Measurements from ENCODE around the gene COL18A1.

The COL18A1 gene

DNA sequence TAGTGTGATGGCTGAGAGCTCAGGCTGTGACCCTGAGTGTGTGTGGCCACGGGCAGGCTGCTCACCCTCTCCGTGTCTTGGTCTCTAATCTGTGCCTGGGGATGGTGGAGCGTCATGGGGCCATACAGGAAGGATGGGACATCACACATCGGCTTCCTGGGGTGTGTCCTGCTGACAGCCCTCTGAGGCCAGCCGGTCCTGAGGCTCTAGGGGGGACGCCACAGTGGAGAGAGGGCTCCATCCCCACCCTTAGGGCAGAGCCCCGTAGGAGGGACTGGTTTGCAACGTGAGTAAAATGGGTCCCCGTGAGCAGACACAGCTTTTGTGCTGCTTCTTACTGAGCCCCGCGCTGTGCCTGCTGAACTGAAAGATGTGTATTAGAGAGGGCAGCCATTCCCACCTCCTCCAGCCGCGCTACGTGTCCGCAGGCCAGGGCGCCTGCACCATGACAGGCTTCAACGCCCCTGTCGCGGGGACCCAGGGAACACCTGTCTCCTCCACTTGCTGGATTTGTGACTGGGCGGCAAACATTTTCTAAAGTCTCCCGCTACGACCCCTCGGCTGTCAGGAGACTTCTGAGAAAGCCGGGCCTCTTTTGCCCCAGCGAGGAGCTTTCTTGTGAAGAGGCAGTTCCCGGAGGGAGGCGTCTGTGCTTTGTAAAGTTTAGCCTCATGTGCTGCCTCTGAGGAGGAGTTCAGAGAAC lies 8.1 kb downstream of the COL18A1 start:
- no peak for DNase-seq (ENCODE audit: low read depth)
- no peak for TF ChIP-seq MYC (IDR thresholded peaks at IDR 0.05; ENCODE audit: low read depth, low read length)
- TF ChIP-seq, protein P1, sequence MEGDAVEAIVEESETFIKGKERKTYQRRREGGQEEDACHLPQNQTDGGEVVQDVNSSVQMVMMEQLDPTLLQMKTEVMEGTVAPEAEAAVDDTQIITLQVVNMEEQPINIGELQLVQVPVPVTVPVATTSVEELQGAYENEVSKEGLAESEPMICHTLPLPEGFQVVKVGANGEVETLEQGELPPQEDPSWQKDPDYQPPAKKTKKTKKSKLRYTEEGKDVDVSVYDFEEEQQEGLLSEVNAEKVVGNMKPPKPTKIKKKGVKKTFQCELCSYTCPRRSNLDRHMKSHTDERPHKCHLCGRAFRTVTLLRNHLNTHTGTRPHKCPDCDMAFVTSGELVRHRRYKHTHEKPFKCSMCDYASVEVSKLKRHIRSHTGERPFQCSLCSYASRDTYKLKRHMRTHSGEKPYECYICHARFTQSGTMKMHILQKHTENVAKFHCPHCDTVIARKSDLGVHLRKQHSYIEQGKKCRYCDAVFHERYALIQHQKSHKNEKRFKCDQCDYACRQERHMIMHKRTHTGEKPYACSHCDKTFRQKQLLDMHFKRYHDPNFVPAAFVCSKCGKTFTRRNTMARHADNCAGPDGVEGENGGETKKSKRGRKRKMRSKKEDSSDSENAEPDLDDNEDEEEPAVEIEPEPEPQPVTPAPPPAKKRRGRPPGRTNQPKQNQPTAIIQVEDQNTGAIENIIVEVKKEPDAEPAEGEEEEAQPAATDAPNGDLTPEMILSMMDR (IDR thresholded peaks at IDR 0.05; ENCODE audit: low read depth, low read length), result no peak
- no peak for TF ChIP-seq POLR2A (IDR thresholded peaks at IDR 0.05; ENCODE audit: extremely low read depth, insufficient read length)
- TF ChIP-seq, protein P2, sequence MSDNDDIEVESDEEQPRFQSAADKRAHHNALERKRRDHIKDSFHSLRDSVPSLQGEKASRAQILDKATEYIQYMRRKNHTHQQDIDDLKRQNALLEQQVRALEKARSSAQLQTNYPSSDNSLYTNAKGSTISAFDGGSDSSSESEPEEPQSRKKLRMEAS (IDR thresholded peaks at IDR 0.05; ENCODE audit: low read depth, low read length), result no peak
- no peak overlapping the region for H3K4me3 ChIP-seq (ENCODE audit: low read depth, low read length)

DNA sequence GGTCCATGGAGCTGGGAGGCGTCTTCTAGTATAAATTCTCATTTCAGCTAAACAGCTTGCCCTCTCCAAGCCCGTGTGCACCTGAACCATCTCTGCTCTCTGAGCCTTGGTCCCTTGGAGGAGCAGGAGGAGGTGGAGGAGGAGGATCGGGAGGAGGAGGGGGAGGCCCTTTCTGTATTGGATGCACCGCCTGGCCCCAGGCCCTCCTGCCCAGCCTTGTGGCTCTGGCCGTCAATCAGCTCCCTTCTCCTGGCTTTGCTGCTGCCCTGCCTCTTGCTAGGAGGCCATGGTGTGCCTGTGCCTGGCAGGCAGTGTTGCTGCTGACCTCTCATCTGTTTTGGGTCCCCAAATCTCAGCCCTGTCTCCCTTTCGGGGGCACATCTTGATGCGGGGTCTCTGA lies 9.0 kb downstream of the COL18A1 start:
- DNase-seq (ENCODE audit: low read depth), result no peak

DNA sequence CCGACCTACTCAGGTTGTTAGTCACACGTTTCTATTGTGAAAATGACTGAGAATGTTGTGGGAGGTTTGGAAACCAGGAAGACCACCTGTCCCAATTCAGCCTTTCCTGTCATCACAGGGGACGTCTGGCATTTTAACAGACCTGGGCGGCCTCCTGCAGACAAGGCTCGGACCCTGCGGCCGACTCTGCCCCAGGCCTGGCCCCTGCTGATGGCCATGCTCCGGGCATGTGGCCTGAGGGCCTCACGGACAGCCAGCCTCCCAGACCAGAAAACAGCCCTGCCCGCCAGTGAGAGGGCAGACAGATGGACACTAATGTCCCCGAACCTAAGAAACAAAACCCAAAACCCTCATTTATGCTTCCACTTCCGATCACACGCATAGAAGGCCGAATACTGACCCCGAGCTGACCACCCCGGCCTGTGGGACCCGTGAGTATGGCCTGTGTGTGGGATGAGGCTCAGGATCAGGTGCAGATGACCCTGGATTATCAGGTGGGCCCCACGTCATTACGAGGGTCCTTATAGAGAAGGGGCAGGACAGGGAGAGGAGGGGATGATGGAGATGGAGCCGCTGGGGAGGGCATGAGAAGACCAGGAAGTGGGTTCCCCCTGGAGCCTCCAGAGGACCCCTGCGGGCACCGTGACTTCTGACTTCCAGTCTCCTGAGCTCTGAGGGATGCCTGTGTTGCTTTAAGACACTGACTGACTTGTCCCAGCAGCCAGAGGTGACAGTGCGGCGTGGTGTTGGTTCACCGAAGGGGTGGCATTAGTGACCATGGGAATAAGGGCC lies 9.6 kb downstream of the COL18A1 start:
- DNase-seq (ENCODE audit: low read depth), result no peak
- TF ChIP-seq POLR2A (IDR thresholded peaks at IDR 0.05; ENCODE audit: extremely low read depth, insufficient read length), result no peak
- TF ChIP-seq, protein P1 (IDR thresholded peaks at IDR 0.05; ENCODE audit: low read depth, low read length), result no peak
- TF ChIP-seq, protein P2 (IDR thresholded peaks at IDR 0.05; ENCODE audit: low read depth, low read length), result no peak
- no peak for TF ChIP-seq MYC (IDR thresholded peaks at IDR 0.05; ENCODE audit: low read depth, low read length)
- no peak overlapping the region for H3K4me3 ChIP-seq (ENCODE audit: low read depth, low read length)

More for the DNA sequence above, 9.0 kb downstream of the COL18A1 start:
- no peak overlapping the region for H3K4me3 ChIP-seq (ENCODE audit: low read depth, low read length)
- no peak for TF ChIP-seq MYC (IDR thresholded peaks at IDR 0.05; ENCODE audit: low read depth, low read length)
- no peak for TF ChIP-seq POLR2A (IDR thresholded peaks at IDR 0.05; ENCODE audit: extremely low read depth, insufficient read length)
- TF ChIP-seq, protein P2 (IDR thresholded peaks at IDR 0.05; ENCODE audit: low read depth, low read length), result no peak
- TF ChIP-seq, protein P1 (IDR thresholded peaks at IDR 0.05; ENCODE audit: low read depth, low read length), result no peak

DNA sequence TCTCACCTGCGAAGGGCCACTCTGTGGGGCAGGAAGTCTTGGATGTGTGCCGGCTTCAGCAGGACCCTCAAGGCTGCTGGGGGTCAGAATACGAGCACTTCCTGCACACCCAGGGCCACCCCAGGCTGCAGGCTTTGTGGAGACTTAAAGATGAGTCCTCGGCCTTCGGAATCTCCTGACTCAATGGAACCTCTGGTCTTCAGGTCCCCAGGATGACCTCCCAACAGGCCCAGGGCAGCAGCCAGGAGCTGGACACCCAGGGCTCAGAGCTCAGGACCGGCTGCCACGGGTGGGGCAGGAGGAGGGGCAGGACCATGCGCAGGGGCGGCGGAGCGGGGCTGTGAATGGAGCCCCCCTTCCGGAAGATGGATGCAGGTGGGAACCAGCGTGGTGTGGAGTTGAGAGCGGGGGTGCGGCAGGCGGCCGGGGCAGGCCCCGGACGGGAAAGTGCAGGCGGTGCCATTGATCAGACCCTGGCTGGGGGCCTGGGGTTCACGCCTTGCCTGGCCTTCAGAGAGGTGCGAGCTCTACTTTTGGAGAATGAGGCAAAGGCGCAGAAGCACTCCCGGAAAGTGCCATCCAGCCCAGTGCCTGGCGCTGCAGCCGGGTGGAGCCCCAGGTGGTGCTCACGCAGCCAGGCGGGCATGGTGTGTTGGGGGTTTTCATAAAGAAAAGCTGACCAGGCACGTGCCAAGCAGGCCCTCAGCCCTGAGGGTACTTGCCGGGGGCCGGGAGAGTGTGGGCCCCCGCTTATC lies 10.4 kb downstream of the COL18A1 start:
- TF ChIP-seq, protein P1 (IDR thresholded peaks at IDR 0.05; ENCODE audit: low read depth, low read length), result no peak
- TF ChIP-seq POLR2A (IDR thresholded peaks at IDR 0.05; ENCODE audit: extremely low read depth, insufficient read length), result no peak
- TF ChIP-seq MYC (IDR thresholded peaks at IDR 0.05; ENCODE audit: low read depth, low read length), result no peak
- TF ChIP-seq, protein P2 (IDR thresholded peaks at IDR 0.05; ENCODE audit: low read depth, low read length), result no peak
- no peak for DNase-seq (ENCODE audit: low read depth)
- H3K4me3 ChIP-seq (ENCODE audit: low read depth, low read length), result no peak overlapping the region

DNA sequence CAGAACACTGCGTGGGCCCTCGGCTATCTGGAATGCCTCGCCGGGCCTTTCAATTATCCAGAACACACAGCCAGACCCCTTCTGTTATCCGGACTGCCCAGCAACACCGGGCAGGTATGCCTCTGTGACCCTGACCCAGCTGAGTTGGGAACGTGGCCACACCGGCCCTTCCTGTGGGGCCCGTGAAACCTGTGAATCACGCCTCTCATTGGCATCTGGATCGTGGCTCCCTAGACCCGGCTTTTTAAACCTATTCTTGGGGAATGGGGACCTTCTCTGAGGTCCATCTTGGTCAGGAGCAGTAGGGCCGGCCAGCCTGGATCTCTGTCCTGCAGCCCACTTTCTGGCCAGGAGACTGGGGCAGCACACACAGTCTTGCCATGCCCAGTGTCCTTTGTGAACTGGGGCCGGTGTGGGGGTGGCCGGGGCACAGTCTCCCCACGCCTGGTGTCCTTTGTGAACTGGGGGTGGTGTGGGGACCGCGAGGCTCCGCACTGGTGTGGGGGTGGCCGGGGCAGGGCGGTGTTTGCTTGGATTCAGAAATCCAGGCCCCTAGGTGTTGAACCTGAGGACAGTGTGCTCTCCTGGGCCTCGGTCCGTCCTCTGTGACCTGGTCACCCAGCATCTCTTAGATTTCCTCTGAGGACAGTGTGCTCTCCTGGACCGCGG lies 11.1 kb downstream of the COL18A1 start:
- no peak for DNase-seq (ENCODE audit: low read depth)
- no peak overlapping the region for H3K4me3 ChIP-seq (ENCODE audit: low read depth, low read length)
- TF ChIP-seq, protein P2 (IDR thresholded peaks at IDR 0.05; ENCODE audit: low read depth, low read length), result no peak
- no peak for TF ChIP-seq MYC (IDR thresholded peaks at IDR 0.05; ENCODE audit: low read depth, low read length)
- no peak for TF ChIP-seq POLR2A (IDR thresholded peaks at IDR 0.05; ENCODE audit: extremely low read depth, insufficient read length)
- TF ChIP-seq, protein P1 (IDR thresholded peaks at IDR 0.05; ENCODE audit: low read depth, low read length), result no peak

All from NB4 (cell line).